K562 (cell line): ENCODE measurements around the gene ARHGAP26. TPM values are rescaled to one million over a fixed set of nuclear protein-coding genes. Genes with fewer than 3 reads are reported as not detected.

Source experiments
- ATAC-seq: fragments of 200-7000 bp; cut with Tn5 transposase; 3 replicates; pipeline ENCODE4 v1.9.1; 2020; ENCODE audit warnings: moderate library complexity
- BruUV-seq: library from RNA; stranded (reverse); fragments of 400-500 nt; replicated peaks from 2 replicates; lab custom pipeline; 2021; lab: Mats Ljungman, UMichigan
- CTCF ChIA-PET: fragments of 300-600 bp; formaldehyde crosslinking; extraction: SDS; loops from one replicate; lab custom pipeline; 2021; ENCODE audit warnings: low intra/inter-chr PET ratio; lab: Yijun Ruan, JAX
- POLR2A ChIA-PET: fragments of 300-600, 350-650 bp; sonication (Branson Sonifier 250); formaldehyde crosslinking; extraction: SDS; loops from one replicate; lab custom pipeline; 2021; ENCODE audit warnings: antibody characterized with exemption, inconsistent platforms; lab: Yijun Ruan, JAX
- DNase-seq, 4 experiments: peaks; one replicate each; pipeline versions ENCODE4 v3.0.0 to v3.0.0-alpha.2; 2011 to 2018; ENCODE audit warnings: low spot score in 3 of 4, mixed read lengths in 3 of 4; ENCODE audit errors: extremely low read depth in 1 of 4
- FAIRE-seq: peaks from 2 replicates; lab custom pipeline; 2011; peaks lifted over from hg19 to GRCh38; lab: Jason Lieb, UNC
- H2AFZ ChIP-seq: 2 replicates; pipeline ENCODE4 v1.6.0; 2011; ENCODE audit warnings: low read depth, low read length, control low read depth, inconsistent platforms
- H3K27ac ChIP-seq: fragments of 200-600 bp; 3 replicates; pipeline ENCODE4 v1.8.0; 2011; ENCODE audit warnings: low read depth, mild to moderate bottlenecking, control low read depth, inconsistent platforms, low read length, moderate library complexity, mixed read lengths; ENCODE audit errors: extremely low read depth
- H3K27me3 ChIP-seq, 2 experiments: fragments of 300-600 bp in 1 of 2; 2 replicates in 1 of 2; 3 replicates in 1 of 2; pipeline versions ENCODE4 v1.6.0 to v1.8.0; 2011; ENCODE audit warnings: inconsistent platforms in 2 of 2, low read length in 2 of 2, mild to moderate bottlenecking in 1 of 2, mixed read lengths in 1 of 2, moderate library complexity in 1 of 2; ENCODE audit not compliant: control insufficient read depth in 2 of 2, insufficient read depth in 2 of 2
- H3K36me3 ChIP-seq: fragments of 300-600 bp; 3 replicates; pipeline ENCODE4 v1.8.0; 2011; ENCODE audit warnings: mild to moderate bottlenecking, low read length, inconsistent platforms; ENCODE audit not compliant: control insufficient read depth, insufficient read depth
- H3K4me1 ChIP-seq, 2 experiments: fragments of 200-600 bp in 1 of 2; replicated peaks in 1 of 2; 2 replicates in 1 of 2; 3 replicates in 1 of 2; pipeline versions ENCODE4 v1.5.1 to v1.8.0; 2011; ENCODE audit warnings: inconsistent platforms in 2 of 2, low read length in 2 of 2, mild to moderate bottlenecking in 1 of 2, mixed read lengths in 1 of 2, moderate library complexity in 1 of 2; ENCODE audit not compliant: control insufficient read depth in 2 of 2, insufficient read depth in 2 of 2
- H3K4me2 ChIP-seq: 2 replicates; pipeline ENCODE4 v1.6.1; 2011; ENCODE audit warnings: low read length, control low read depth, inconsistent platforms, mixed read lengths; ENCODE audit not compliant: insufficient read depth
- H3K4me3 ChIP-seq: fragments of 200-600 bp; sonication (generic), shearing (Covaris generic); 2 replicates; pipeline ENCODE4 v1.5.1; 2016; ENCODE audit warnings: control low read depth, inconsistent platforms
- H3K79me2 ChIP-seq: fragments of 200-600 bp; 3 replicates; pipeline ENCODE4 v1.8.0; 2011; ENCODE audit warnings: low read length, inconsistent platforms; ENCODE audit not compliant: control insufficient read depth, insufficient read depth
- H3K9ac ChIP-seq, 2 experiments: 2 replicates each; pipeline versions ENCODE4 v1.6.0 to v1.6.1; 2011; ENCODE audit warnings: low read depth in 2 of 2, low read length in 2 of 2, control low read depth in 1 of 2, inconsistent platforms in 1 of 2, mild to moderate bottlenecking in 1 of 2, mixed read lengths in 1 of 2; ENCODE audit not compliant: insufficient read depth in 1 of 2
- H3K9me1 ChIP-seq: one replicate; pipeline ENCODE4 v1.6.0; 2011; ENCODE audit warnings: inconsistent platforms, mild to moderate bottlenecking, low read length, moderate library complexity; ENCODE audit not compliant: control insufficient read depth, insufficient read depth
- H3K9me3 ChIP-seq: replicated peaks from 2 replicates; pipeline ENCODE4 v1.5.1; 2011; ENCODE audit warnings: low read depth, low read length, inconsistent platforms; ENCODE audit not compliant: control insufficient read depth, insufficient read depth
- H4K20me1 ChIP-seq: replicated peaks from 2 replicates; pipeline ENCODE4 v1.6.1; 2011; ENCODE audit warnings: low read length, inconsistent platforms, mixed read lengths; ENCODE audit not compliant: control insufficient read depth, insufficient read depth
- CEBPG ChIP-seq, 3 experiments: fragments of 200-800 bp in 1 of 3; sonication (Bioruptor generic) in 1 of 3; sonication (generic) in 1 of 3; formaldehyde crosslinking in 1 of 3; IDR thresholded peaks in 2 of 3; conservative IDR thresholded peaks in 1 of 3; 2 replicates each; pipeline versions ENCODE4 v1.6.1 to v1.8.0; 2016 to 2022; ENCODE audit warnings: missing compliant biosample characterization in 2 of 3, missing genetic modification characterization in 2 of 3, mild to moderate bottlenecking in 1 of 3, missing genetic modification reagents in 1 of 3
- ETV1 ChIP-seq: fragments of 450-650 bp; conservative IDR thresholded peaks from 2 replicates; pipeline ENCODE4 v1.6.1; 2016; ENCODE audit warnings: missing genetic modification characterization, control low read depth, low read depth, missing compliant biosample characterization
- FOSL1 ChIP-seq: fragments of 200-800 bp; sonication (Bioruptor generic); conservative IDR thresholded peaks from 2 replicates; pipeline ENCODE4 v1.6.1; 2016; ENCODE audit warnings: missing genetic modification characterization, missing compliant biosample characterization
- GABPA ChIP-seq: fragments of 200-800 bp; sonication (Bioruptor generic); conservative IDR thresholded peaks from 2 replicates; pipeline ENCODE4 v1.6.1; 2016; ENCODE audit warnings: low read depth, missing genetic modification characterization, missing compliant biosample characterization
- HMBOX1 ChIP-seq: sonication (generic); IDR thresholded peaks from 2 replicates; pipeline ENCODE4 v1.6.1; 2016
- ILF3 ChIP-seq: fragments of 450-650 bp; IDR thresholded peaks from 2 replicates; pipeline ENCODE4 v1.6.1; 2018; ENCODE audit warnings: antibody characterized with exemption, mild to moderate bottlenecking, moderate library complexity, borderline replicate concordance
- RHOXF2B ChIP-seq: fragments of 250-450 bp; sonication (Bioruptor Pico); conservative IDR thresholded peaks from 2 replicates; pipeline ENCODE4 v1.5.1; 2021
- SRSF7 ChIP-seq: fragments of 200-400 bp; formaldehyde crosslinking; optimal IDR thresholded peaks from 2 replicates; pipeline ENCODE3; 2017; ENCODE audit warnings: mild to moderate bottlenecking, low read depth, low read length
- ZNF583 ChIP-seq: fragments of 250-450 bp; sonication (Bioruptor Pico); IDR thresholded peaks from 2 replicates; pipeline ENCODE4 v1.4.0; 2020
- ZNF639 ChIP-seq, 2 experiments: fragments of 200-800 bp in 1 of 2; sonication (Bioruptor generic) in 1 of 2; sonication (generic) in 1 of 2; formaldehyde crosslinking in 1 of 2; IDR thresholded peaks in 1 of 2; conservative IDR thresholded peaks in 1 of 2; 2 replicates each; pipeline versions ENCODE4 v1.5.0 to v1.6.1; 2016 to 2020; ENCODE audit warnings: missing compliant biosample characterization in 1 of 2, missing genetic modification characterization in 1 of 2, missing genetic modification reagents in 1 of 2
- WGBS: fragments of 100-300 bp; shearing (Covaris generic); methylation state at CpG from one replicate; pipeline ENCODE4 v1.1.6; 2016; ENCODE audit warnings: low coverage, mixed read lengths; ENCODE audit not compliant: insufficient coverage; ENCODE audit errors: missing lambda C conversion rate; 5-methylcytosine and 5-hydroxymethylcytosine counted together
- in situ Hi-C: fragments of 300-500 bp; cut with MboI; formaldehyde crosslinking; loops from 4 replicates; pipeline ENCODE4 v1.15.0; 2018; ENCODE audit warnings: inconsistent platforms, mixed read lengths
- intact Hi-C: fragments of 100-400 bp; cut with micrococcal nuclease; formaldehyde crosslinking; loops from 2 replicates; pipeline ENCODE4 v1.14.2; 2022
- polyA plus RNA-seq, 8 experiments: library from polyadenylated mRNA; depleted of rRNA in 4 of 8; stranded (reverse) in 5 of 8; unstranded in 3 of 8; fragments of >200 nt; fragmentation: Nextera tagmentation in 2 of 8; fragmentation: Illumina TruSeq in 1 of 8; extraction: Ambion mirVana in 2 of 8; extraction: Trizol in 1 of 8; gene quantifications; 2 replicates each; pipeline versions ENCODE4 v1.2.1 to v1.2.3, GENCODE V29; 2011 to 2014; ENCODE audit warnings: inconsistent platforms in 1 of 8, missing spikeins in 1 of 8
- total RNA-seq, 7 experiments: library from RNA; depleted of rRNA in 6 of 7; stranded (reverse); fragments of >200 nt in 6 of 7; fragmentation: Illumina TruSeq in 2 of 7; extraction: Trizol in 2 of 7; gene quantifications; 2 replicates each; pipeline versions ENCODE4 v1.2.1 to v1.2.3, GENCODE V29; 2011 to 2021; ENCODE audit warnings: low replicate concordance in 1 of 7

Gene ARHGAP26
- total and polyA plus RNA-seq, 9 of the 15 experiments (the other 6 are each of a cell fraction or from before 2014, with no cell fraction given), result 0.13 to 1.1 (median 0.55) TPM

GRCh38 chr5:142825378-142826089 lies 55.4 kb downstream of the ARHGAP26 start:
- POLR2A ChIA-PET, result no interaction called here
- in situ Hi-C loops (no loop called here), intact Hi-C loops (no loop called here)
- Histone ChIP-seq H3K27ac (no peak overlapping the region), H3K4me1 (no peaks in the 10 kb centered on the region; a peak in 1 of 5 replicates), H3K79me2 (no peaks in the 10 kb centered on the region), H3K36me3 (no peaks in the 10 kb centered on the region), H2AFZ (0 out of 2 replicates have a peak overlapping the region, but pooled peaks have one; percentile 12), H3K4me2 (no peak overlapping the region), H4K20me1 (no peaks in the 10 kb centered on the region), H3K27me3 (peaks cover 2 to 9% of the 10 kb centered on the region in 2 experiments; a peak in 2 of 5 replicates), H3K4me3 (no peak overlapping the region), H3K9me3 (no peaks in the 10 kb centered on the region), H3K9ac (no peak overlapping the region), H3K9me1 (no peaks in the 10 kb centered on the region)
- TF ChIP-seq CEBPG (CRISPR knock-in tag; IDR thresholded peaks at IDR 0.05) (no peak), CEBPG (tag; conservative IDR thresholded peaks at IDR 0.05 in 1 of 2, IDR thresholded peaks at IDR 0.05 in 1 of 2) (peak in 1 of 2 experiments; percentile 33; a peak in 1 of 4 replicates), ILF3 (no peak)
- DNase-seq, result peak in 1 of 4 experiments; percentile 13
- peak; percentile 65 for ATAC-seq
- WGBS, result 2% methylated on average over 13 of the region's 13 CpGs
- CTCF ChIA-PET, result no interaction called here
- no TSS peak for BruUV-seq
- FAIRE-seq, result peak; percentile 26

GRCh38 chr5:142826093-142826492 lies 55.9 kb downstream of the ARHGAP26 start:
- no peaks in the 10 kb centered on the region for H3K79me2 ChIP-seq
- no peaks in the 10 kb centered on the region for H3K36me3 ChIP-seq
- BruUV-seq, result no TSS peak
- ChIA-PET CTCF (no interaction called here), POLR2A (no interaction called here)
- no peak overlapping the region for H3K4me3 ChIP-seq
- H3K9me1 ChIP-seq, result no peaks in the 10 kb centered on the region
- in situ Hi-C loops (no loop called here), intact Hi-C loops (no loop called here)
- no peak for DNase-seq
- H3K4me1 ChIP-seq, result no peaks in the 10 kb centered on the region; a peak in 1 of 5 replicates
- 4% methylated on average over 5 of the region's 5 CpGs for WGBS
- no peak overlapping the region for H3K9ac ChIP-seq
- H3K27me3 ChIP-seq, result peaks cover 2 to 9% of the 10 kb centered on the region in 2 experiments; a peak in 2 of 5 replicates
- no peaks in the 10 kb centered on the region for H4K20me1 ChIP-seq
- H2AFZ ChIP-seq, result no peak overlapping the region
- no peak overlapping the region for H3K4me2 ChIP-seq
- FAIRE-seq, result no peak
- no peaks in the 10 kb centered on the region for H3K9me3 ChIP-seq
- H3K27ac ChIP-seq, result no peak overlapping the region
- ATAC-seq, result no peak
- TF ChIP-seq ETV1 (tag), result 0 out of 2 replicates have a peak, but pooled peaks have one; percentile 47
- peak; percentile 41; the same call in 1 of the 2 replicates for TF ChIP-seq GABPA (tag)
- peak; percentile 46; the same call in 1 of the 2 replicates for TF ChIP-seq HMBOX1
- no peak for TF ChIP-seq RHOXF2B (CRISPR knock-in tag)
- no peak for TF ChIP-seq ZNF583 (CRISPR knock-in tag)
- no peak for TF ChIP-seq SRSF7
- TF ChIP-seq ZNF639 (CRISPR knock-in tag; conservative IDR thresholded peaks at IDR 0.05 in 1 of 2, IDR thresholded peaks at IDR 0.05 in 1 of 2), result 0 out of 4 replicates have a peak, but pooled peaks of 1 of the 2 experiments have one; percentile 18
- peak; percentile 62; the same call in 1 of the 2 replicates for TF ChIP-seq FOSL1 (tag)
